ENCODE data around the gene FLVCR2.

The FLVCR2 gene

GRCh38 chr14:75558440-75558839 lies 20.0 kb upstream of the FLVCR2 start:
- DNase-seq, result no peak

DNA sequence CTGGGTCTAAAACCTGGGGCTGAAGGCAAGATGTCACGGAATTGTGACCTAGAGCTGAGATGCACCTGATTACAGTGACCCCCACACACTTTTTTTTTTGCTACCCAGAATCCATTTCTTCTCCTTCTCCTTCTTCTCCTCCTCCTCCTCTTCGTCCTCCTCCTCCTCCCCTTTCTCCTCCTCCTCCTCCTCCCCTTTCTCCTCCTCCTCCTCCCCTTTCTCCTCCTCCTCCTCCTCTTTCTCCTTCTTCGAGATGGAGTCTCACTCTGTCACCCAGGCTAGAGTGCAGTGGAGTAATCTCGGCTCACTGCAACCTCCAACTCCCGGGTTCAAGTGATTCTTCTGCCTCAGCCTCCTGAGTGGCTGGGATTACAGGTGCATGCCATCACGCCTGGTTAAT lies 19.4 kb upstream of the FLVCR2 start:
- no peak for DNase-seq

- no peak for DNase-seq
Observed at GRCh38 chr14:75559451-75560222, 18.8 kb upstream of the FLVCR2 start.

- DNase-seq, result peak; percentile 49
Observed at GRCh38 chr14:75561013-75561432, 17.4 kb upstream of the FLVCR2 start.

GRCh38 chr14:75562089-75562488 lies 16.3 kb upstream of the FLVCR2 start:
- no peak for DNase-seq

GRCh38 chr14:75562489-75562888 lies 15.9 kb upstream of the FLVCR2 start:
- no peak for DNase-seq

- no peak for DNase-seq
Observed at GRCh38 chr14:75563931-75564330, 14.5 kb upstream of the FLVCR2 start.

GRCh38 chr14:75565056-75565455 lies 13.4 kb upstream of the FLVCR2 start:
- no peak for DNase-seq

DNA sequence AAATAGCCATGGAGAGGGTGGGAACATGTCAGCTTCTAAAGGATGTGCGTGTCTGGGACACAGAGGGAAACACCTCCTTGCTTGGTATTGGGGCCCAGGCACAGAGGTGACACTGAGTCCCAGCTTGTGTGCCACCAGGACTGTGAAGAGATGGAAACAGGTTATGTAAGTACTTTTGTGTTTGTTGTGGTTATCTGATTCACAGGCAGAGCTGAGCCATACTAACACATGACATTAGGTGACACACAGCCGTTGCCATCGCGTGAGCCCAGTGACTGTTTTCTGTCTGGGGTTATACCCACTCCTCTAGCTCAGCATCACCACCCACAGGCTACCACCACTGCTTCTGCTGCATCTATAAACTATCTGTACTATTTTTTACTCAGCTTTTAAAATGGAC lies 12.1 kb upstream of the FLVCR2 start:
- DNase-seq, result no peak

GRCh38 chr14:75566752-75567151 lies 11.7 kb upstream of the FLVCR2 start:
- no peak for DNase-seq

DNA sequence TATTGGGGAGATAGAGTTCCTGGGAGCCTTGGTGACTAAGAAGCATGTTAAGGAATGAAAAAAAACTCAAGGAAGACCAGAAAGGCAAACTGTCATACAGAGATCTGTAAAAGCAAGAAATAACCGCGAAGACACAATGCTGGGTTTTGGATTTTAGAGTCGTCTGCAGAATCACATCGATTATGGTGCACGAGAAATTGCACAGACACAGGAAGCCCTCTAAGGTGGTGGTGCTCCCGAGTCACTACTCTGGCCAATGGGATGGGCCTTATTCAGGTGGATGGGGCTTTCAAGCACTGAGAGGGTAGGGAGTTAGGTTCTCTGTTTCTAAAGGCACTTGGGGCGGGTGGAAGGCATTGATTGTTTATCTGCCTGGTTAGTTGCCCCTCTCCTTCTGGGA lies 10.3 kb upstream of the FLVCR2 start:
- no peak for DNase-seq

DNA sequence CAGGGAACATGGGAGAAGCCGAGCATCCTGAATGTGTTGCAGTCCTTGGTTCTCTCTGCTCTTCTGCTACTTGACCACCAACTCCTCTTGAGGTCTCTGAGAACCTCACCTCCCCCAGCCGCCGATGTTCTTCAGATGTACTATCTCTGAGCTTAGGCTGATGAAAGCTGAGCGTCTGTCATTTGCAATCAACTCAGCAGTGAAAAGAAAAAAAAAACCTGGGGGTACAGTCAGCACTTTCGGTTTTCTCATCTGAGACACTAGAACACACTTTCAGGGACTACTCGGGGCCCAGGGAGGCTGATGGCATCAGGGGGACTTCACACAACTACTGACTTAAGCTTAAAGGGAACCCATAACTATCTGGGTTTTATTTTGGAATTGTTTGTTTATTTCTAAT lies 9.6 kb upstream of the FLVCR2 start:
- DNase-seq, result no peak

DNA sequence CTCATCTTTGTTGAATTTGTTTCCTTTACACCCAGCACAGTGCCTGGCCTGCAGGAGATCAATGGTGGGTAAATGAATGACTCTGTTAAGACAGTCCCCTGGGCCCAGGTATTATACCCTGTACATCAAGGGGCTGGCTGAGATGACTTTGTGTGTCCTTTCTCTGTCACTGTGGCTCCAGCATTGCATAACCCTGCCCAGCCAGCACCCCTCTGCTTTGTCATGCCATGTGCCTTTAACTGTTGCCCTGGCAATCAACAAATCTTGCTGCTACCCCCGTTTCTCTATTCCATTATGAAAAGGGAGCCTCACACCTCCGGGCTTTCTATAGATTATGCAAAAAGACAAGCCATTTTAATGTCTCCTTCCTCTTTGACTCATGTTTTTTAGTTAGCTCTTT lies 7.6 kb upstream of the FLVCR2 start:
- DNase-seq, result no peak

- DNase-seq, result no peak
Observed at GRCh38 chr14:75572104-75572503, 6.3 kb upstream of the FLVCR2 start.

DNA sequence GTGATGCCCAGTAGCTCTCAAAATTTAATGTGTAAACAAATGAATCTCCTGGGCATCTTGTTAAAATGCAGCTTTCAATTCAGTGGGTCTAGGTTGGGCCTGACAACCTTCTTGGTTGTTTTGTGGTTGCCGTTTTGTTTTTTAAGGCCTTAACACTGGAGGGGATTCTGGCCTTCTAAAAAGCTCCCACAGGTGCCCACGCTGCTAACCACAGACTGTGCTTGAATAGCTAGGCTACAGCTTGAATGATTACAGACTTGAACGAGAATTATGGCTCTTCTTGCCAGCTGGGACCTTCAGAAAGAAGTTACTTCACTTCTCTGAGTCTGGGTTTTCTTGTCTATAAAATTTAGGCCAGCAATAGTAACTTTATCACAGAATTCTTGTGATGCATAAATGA lies 1.3 kb upstream of the FLVCR2 start:
- no peak for DNase-seq

DNA sequence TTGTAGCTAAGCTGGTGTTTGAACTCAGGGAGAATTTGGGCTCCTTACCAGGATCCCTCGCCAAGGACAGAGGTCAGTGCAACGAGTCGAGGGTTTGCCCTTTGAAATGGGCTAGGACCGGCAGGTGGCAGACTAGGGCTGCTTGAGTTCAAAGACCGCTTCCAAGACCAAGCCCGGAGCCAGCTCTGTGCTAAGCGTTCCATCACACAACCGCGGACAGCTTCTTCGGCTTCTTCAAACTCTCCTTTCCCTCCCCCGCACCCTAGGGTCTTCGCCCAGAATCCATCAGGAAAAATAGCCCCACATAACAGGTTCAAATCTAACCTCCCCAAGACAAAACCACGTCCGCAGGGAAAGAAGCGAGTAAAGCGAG lies 705 bp upstream of the FLVCR2 start:
- DNase-seq, result no peak

- DNase-seq, result no peak
Observed at GRCh38 chr14:75578786-75579337, 442 bp downstream of the FLVCR2 start.

GRCh38 chr14:75579338-75579864 lies 981 bp downstream of the FLVCR2 start:
- DNase-seq, result no peak

DNA sequence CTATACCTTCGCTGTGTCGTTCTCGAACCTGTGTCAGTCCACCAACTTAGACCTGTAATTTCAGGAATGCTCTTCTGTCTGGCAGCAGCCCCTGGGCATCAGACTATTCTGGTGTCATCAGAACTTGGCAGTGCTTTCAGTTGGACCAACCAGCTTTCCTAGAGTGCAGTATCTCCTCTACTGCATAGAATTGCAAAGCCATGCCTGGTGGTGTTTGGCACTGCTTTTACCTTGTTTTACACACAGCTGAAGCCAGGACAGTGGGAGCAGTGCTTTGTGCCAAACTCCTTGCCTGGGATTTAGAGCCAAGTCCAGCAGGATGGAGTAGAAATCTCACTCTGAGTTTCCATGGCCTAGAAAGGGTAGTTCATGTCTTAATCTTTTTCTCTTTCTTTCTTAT lies 1.5 kb downstream of the FLVCR2 start:
- no peak for DNase-seq

- DNase-seq, result no peak
Observed at GRCh38 chr14:75587388-75587787, 9.0 kb downstream of the FLVCR2 start.

GRCh38 chr14:75589931-75590330 lies 11.5 kb downstream of the FLVCR2 start:
- no peak for DNase-seq

DNA sequence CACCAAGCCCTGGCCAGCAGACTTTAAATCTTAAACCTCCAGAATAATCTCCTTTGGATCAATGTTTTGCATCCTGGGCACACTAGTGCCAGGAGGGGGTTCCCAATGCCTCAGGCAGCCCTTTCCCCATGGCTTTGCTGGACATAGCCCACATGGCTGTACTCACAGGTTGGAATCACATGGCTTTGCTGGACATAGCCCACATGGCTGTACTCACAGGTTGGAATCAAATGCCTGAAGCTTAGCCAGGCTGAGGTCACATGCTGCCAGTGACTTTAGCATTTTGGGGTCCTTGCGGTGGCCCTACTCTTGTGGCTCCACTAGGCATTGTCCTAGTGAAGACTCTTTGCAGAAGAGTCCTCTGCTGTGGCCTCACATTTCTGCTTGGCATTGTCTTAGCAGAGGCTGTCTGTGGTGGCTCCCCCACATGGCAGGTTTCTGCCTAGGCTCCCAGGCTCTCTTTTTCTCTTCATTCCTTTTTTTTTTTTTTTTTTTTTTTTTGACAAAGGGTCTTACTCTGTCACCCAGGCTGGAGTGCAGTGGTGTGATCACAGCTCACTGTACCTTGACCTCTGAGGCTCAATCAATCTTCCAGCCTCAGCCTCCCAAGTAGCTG lies 13.0 kb downstream of the FLVCR2 start:
- DNase-seq, result no peak

- no peak for DNase-seq
Observed at GRCh38 chr14:75591987-75592575, 13.7 kb downstream of the FLVCR2 start.

- no peak for DNase-seq
Observed at GRCh38 chr14:75595226-75595625, 16.8 kb downstream of the FLVCR2 start.
